Cardiac muscle cell (in vitro differentiated cells and primary cell): ENCODE results near the gene NSUN3. TPM values are rescaled to one million over a fixed set of nuclear protein-coding genes. Genes with fewer than 3 reads are reported as not detected.

Experiments used
- DNase-seq, 2 donors: peaks; one replicate each; pipeline versions ENCODE4 v3.0.0 to v3.0.0-alpha.2; 2010 to 2017; ENCODE audit warnings: low read depth in 1 of 2, low spot score in 1 of 2
- H3K27ac ChIP-seq: fragments of 200-600 bp; sonication (generic); 2 replicates; pipeline ENCODE4 v1.5.1; 2016
- H3K27me3 ChIP-seq: fragments of 200-600 bp; sonication (generic); 2 replicates; pipeline ENCODE4 v1.6.0; 2016; ENCODE audit warnings: control low read depth
- H3K36me3 ChIP-seq: fragments of 200-600 bp; sonication (generic); 2 replicates; pipeline ENCODE4 v1.5.1; 2016; ENCODE audit warnings: control low read depth
- H3K4me1 ChIP-seq: fragments of 200-600 bp; sonication (generic); 2 replicates; pipeline ENCODE4 v1.8.1; 2017; ENCODE audit warnings: low read depth, mild to moderate bottlenecking, mixed run types
- H3K4me3 ChIP-seq: fragments of 200-600 bp; sonication (generic); 2 replicates; pipeline ENCODE4 v1.5.1; 2016; ENCODE audit warnings: mild to moderate bottlenecking
- H3K9me3 ChIP-seq: fragments of 200-600 bp; sonication (generic); 2 replicates; pipeline ENCODE4 v1.5.1; 2017; ENCODE audit warnings: low read depth, mild to moderate bottlenecking, control low read depth
- polyA plus RNA-seq: library from polyadenylated mRNA; unstranded; fragments of >200 nt; fragmentation: Nextera tagmentation; extraction: Ambion mirVana; gene quantifications from 2 replicates; pipeline ENCODE4 v1.2.1, GENCODE V29; 2016
- total RNA-seq: library from RNA; depleted of rRNA; stranded (reverse); fragments of >200 nt; gene quantifications from 2 replicates; pipeline ENCODE4 v1.2.3, GENCODE V29; 2016
- TF ChIP-seq, protein P1 (sequence below): IDR thresholded peaks from 2 replicates; pipeline ENCODE4 v1.5.1; 2012; ENCODE audit warnings: low read depth, mild to moderate bottlenecking, low read length

NSUN3 gene
- total RNA-seq (6.0 and 7.3 TPM in 2 replicates), polyA plus RNA-seq (9.1 and 10.1 TPM in 2 replicates)

DNA sequence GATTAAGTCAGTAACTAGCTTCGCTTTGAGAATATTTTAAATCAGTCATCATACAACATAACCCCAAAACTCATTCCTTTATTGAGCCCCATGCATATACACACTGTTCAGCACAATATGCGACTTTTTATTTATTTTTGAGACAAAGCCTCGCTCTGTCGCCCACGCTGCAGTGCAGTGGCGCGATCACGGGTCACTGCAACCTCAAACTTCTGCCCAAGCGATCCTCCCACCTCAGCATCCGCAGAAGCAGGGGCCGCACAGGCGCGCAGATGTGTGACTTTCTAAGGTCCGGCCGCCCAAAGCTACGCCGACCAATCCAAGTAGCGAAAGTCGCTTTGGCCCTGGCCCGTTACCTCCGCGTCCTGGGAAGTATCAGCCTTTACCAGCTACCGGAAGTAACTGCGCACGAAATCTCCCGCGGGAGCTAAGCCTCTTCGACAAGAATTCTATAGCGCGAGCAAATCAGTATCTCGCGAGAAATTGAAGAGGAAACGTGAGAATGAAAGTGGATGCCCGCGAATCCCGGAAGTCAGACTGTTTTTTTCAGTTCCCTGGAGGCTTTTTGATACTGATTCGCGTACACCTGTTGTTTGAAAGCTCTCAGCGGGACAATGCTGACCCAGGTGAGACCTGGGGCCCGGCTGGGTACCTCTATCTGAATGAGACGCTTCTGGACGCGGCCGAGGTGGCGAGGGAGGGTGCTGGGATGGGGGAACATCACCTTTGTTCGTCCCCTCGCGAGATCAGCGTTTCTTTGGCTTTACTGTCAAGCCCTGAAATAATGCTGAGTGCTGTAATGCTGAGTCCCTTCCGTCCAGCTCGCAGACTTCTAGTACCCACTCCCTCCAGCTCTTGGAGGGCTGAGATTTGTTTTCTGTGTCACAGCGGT, at the start of gene NSUN3, which contains the start of gene DHFR2:
Gene NSUN3, plus strand, starts transcription at position 549 of the 892 bp plus-strand sequence. Its CDS starts 66 bp downstream, at position 615.
Gene DHFR2, minus strand, starts transcription at position 404 of the 892 bp plus-strand sequence. CDS start 1,405 bp downstream, outside the sequence.
- peaks cover 12% of the 10 kb centered on the region for H3K4me1 ChIP-seq
- H3K27me3 ChIP-seq = no peaks in the 10 kb centered on the region
- peak within 1 kb of the TSS; percentile 88 for H3K4me3 ChIP-seq
- H3K27ac ChIP-seq = peak within 1 kb of the TSS; percentile 94
- no peaks in the 10 kb centered on the region for H3K36me3 ChIP-seq
- peak; percentile 98 to 99 for DNase-seq
- no peaks in the 10 kb centered on the region for H3K9me3 ChIP-seq
- TF ChIP-seq, protein P1, sequence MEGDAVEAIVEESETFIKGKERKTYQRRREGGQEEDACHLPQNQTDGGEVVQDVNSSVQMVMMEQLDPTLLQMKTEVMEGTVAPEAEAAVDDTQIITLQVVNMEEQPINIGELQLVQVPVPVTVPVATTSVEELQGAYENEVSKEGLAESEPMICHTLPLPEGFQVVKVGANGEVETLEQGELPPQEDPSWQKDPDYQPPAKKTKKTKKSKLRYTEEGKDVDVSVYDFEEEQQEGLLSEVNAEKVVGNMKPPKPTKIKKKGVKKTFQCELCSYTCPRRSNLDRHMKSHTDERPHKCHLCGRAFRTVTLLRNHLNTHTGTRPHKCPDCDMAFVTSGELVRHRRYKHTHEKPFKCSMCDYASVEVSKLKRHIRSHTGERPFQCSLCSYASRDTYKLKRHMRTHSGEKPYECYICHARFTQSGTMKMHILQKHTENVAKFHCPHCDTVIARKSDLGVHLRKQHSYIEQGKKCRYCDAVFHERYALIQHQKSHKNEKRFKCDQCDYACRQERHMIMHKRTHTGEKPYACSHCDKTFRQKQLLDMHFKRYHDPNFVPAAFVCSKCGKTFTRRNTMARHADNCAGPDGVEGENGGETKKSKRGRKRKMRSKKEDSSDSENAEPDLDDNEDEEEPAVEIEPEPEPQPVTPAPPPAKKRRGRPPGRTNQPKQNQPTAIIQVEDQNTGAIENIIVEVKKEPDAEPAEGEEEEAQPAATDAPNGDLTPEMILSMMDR = no peak

DNA sequence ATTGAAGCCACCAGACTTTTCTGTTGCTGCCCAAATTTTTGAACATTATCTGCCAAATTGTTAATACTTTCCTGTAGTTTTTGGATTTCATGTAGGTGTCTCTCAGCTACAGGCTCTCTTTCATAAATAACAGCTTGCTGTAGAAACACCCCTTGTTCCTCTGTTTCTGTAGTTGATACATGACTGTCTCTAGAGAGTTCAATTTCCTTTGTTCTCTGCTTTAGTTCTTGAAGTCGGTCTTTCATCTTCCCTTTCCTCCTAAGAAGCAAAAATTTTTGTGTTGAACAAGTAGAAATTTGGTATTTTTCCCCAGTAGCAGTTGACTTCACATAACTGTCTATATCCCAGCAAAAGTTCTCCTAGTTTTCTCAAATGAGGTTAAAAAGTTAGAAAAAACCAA, 47.8 kb upstream of the NSUN3 start:
- Histone ChIP-seq H3K4me3 (no peak overlapping the region), H3K27me3 (no peaks in the 10 kb centered on the region), H3K9me3 (no peaks in the 10 kb centered on the region), H3K36me3 (no peaks in the 10 kb centered on the region), H3K4me1 (no peaks in the 10 kb centered on the region), H3K27ac (no peak overlapping the region)
- DNase-seq = no peak
- TF ChIP-seq, protein P1 = no peak

DNA sequence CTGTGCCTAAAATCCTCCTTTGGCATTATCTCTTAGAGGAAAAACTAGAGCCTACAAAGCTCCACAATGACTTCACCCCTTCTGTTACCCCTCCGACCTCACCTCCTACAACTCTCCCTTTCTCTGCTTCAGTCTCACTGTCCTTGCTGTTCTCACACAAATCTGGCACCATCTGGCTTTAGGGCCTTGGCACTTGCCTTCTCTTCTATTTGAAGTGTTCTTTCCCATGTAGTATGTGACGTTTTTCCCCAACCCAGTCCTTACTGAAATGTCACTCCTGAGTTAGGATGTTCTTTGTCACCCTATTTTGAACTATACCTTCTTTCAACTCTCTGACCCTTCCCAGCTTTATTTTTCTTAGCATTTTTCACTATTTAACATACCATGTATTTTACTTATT, 43.2 kb upstream of the NSUN3 start:
- no peaks in the 10 kb centered on the region for H3K27me3 ChIP-seq
- no peaks in the 10 kb centered on the region for H3K36me3 ChIP-seq
- H3K27ac ChIP-seq = no peak overlapping the region
- H3K9me3 ChIP-seq = no peaks in the 10 kb centered on the region
- no peak for DNase-seq
- H3K4me3 ChIP-seq = no peak overlapping the region
- TF ChIP-seq, protein P1 = no peak
- no peaks in the 10 kb centered on the region for H3K4me1 ChIP-seq

DNA sequence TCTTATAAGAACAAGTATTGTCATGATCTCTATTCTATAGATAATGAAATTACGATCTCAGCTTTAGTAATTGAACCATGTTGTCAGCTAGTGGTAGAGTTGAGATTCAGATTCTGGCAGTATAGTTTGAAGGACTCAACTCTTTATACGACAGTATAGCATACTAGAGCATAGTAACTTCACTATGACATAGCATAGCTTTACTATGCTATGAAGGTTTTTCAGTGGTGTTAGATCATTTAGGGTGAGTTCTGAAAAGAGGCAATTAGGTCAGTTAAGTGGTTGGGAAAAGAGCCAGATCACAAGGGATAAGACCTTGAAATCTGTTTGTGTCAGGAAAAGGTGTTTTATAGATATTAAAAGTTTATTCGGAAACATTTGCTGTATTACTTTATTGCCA, 42.6 kb upstream of the NSUN3 start:
- Histone ChIP-seq H3K4me1 (no peaks in the 10 kb centered on the region), H3K36me3 (no peaks in the 10 kb centered on the region), H3K27ac (no peak overlapping the region), H3K9me3 (no peaks in the 10 kb centered on the region), H3K27me3 (no peaks in the 10 kb centered on the region), H3K4me3 (no peak overlapping the region)
- no peak for DNase-seq
- TF ChIP-seq, protein P1 = no peak

DNA sequence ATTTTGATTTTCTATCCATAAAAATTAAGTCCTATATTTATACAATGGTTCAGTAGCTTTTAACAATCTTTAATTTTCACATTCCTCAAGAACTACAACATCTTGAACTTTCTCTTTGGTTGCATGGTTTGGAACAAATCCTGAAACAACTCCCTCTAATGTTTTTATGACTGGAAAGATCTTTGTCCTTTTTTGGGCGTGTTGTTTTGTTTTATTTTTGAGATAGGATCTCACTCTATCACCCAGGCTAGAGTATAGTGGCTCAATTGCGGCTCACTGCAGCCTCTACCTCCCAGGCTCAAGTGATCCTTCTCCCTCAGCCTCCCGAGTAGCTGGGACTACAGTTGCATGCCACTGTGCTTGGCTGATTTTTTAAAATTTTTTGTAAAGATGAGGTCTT, 38.5 kb upstream of the NSUN3 start:
- TF ChIP-seq, protein P1 = no peak
- Histone ChIP-seq H3K4me1 (no peaks in the 10 kb centered on the region), H3K27ac (no peak overlapping the region), H3K36me3 (no peaks in the 10 kb centered on the region), H3K27me3 (no peaks in the 10 kb centered on the region), H3K9me3 (no peaks in the 10 kb centered on the region), H3K4me3 (no peak overlapping the region)
- no peak for DNase-seq
